Activated CD8-positive, alpha-beta memory T cell treated with anti-CD3 and anti-CD28 coated beads for 36 hours (primary cell): ENCODE measurements around the gene EZR. TPM values are rescaled to one million over a fixed set of nuclear protein-coding genes. Genes with fewer than 3 reads are reported as not detected.
"Not testable (repeated sequence)": the region's sequence is repeated elsewhere in the genome, so short reads cannot be mapped to it uniquely, and the experiment has no call there.

ENCODE experiments used
- CTCF ChIA-PET: fragments of 350-600 bp; sonication (Branson Sonifier 250); formaldehyde crosslinking; loops from one replicate; lab custom pipeline; 2021; ENCODE audit warnings: antibody characterized with exemption; lab: Charles Lee
- POLR2A ChIA-PET: fragments of 350-600 bp; sonication (Branson Sonifier 250); formaldehyde crosslinking; loops from one replicate; lab custom pipeline; 2021; ENCODE audit warnings: antibody characterized with exemption; lab: Charles Lee
- total RNA-seq, 2 experiments: library from RNA; stranded (reverse); gene quantifications; one replicate each; pipeline ENCODE4 v1.2.3, GENCODE V29; 2021

EZR gene
- total RNA-seq, 2 experiments from 2014 or later: 260 to 266 TPM

- ChIA-PET CTCF (no interaction called here), POLR2A (no interaction called here)
Measured at GRCh38 chr6:158848490-158848895, 29.3 kb upstream of the EZR start.

GRCh38 chr6:158847786-158848185 lies 28.6 kb upstream of the EZR start:
- POLR2A ChIA-PET: no interaction called here
- CTCF ChIA-PET: no interaction called here

- ChIA-PET POLR2A (no interaction called here), CTCF (no interaction called here)
Measured at GRCh38 chr6:158847012-158847529, 27.9 kb upstream of the EZR start.

DNA sequence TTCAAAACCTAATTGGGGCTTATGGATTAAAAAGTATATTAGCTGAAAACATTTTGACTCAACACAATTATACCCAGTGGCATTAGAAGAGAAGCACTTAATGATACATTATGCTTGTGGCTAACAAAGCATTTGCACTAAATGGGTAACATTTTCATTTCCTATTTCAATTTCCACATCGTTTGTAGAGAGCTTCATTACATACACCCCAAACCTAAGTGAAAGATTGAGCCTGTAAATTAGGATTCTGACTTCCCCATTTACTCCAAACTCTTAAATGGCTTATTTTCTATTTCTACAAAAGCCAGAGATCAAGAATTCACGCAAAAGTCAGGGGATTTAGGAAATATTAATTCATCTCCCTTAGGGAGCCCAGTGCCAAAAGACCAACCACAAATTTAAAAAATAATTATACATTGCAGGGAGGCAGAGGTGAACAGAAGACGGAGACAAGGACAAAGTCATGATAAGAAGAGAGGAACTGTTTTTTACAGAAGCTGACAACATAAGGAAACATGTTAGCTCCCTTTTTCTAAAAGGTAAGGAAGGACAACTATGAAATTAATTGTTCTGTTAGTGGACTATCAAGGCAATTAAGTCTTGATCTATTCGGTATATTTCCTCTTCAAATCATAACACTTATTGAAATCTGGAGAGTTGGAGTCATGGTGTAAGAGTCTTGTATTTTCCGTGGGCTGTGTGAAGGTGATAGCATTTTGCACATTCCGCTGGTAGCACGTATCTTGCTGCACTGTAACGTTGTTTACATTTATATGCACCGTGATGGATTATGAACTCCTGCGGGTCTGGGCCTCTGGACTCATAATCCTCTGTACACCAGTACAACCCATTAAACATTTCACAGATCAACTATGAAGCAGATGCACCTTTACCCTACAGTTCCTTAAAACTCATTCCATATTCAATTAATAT lies 24.8 kb upstream of the EZR start:
- CTCF ChIA-PET: no interaction called here

GRCh38 chr6:158841358-158841757 lies 22.2 kb upstream of the EZR start:
- ChIA-PET POLR2A (interaction anchor here (0.6 kb wide), 1 partner anchor 131 kb away, joined by 3 read pairs; no protein-coding TSS in a partner anchor), CTCF (no interaction called here)

More for the DNA sequence above, 24.8 kb upstream of the EZR start:
- POLR2A ChIA-PET: no interaction called here

DNA sequence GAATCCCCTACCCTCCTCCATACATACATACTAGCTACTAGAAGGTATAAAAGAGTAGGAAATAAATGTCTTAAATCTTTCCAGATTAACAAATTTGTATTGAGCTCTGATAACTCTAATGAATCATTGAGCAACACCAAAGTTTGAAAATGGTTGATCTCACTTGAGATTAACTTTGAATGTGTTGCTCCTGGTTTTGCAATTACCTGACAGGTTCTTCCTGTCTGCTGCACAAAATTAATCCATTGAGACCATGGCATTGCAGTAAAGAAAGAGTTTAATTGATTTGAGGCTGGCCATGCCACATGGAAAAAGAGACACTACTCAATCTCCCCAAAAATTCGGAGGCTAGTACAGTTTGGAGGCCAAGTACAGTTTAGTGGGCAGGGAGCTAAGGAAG lies 21.3 kb upstream of the EZR start:
- ChIA-PET POLR2A (no interaction called here), CTCF (no interaction called here)

DNA sequence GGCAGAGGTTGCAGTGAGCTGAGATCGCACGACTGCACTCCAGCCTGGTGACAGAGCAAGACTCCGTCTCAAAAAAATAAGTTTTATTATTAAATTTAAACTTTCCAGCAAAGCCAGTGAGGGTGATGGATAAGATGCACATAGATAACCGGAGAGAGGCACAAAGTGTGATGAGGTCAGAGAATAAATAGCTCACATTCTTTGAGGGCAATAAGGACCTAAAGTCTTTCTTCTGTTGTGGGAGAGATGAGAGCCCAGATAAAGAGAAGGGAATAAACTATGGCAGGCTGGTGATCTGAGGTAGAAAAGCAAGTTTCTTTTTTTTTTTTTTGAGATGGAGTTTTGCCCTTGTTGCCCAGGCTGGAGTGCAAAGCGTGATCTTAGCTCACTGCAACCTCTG lies 20.6 kb upstream of the EZR start:
- ChIA-PET POLR2A (no interaction called here), CTCF (interaction anchor here (0.7 kb wide), 1 partner anchor 826 kb away, joined by 3 read pairs; no protein-coding TSS in a partner anchor)

GRCh38 chr6:158838790-158839189 lies 19.6 kb upstream of the EZR start:
- POLR2A ChIA-PET, CTCF ChIA-PET: not testable (repeated sequence)

GRCh38 chr6:158837684-158838625 lies 18.8 kb upstream of the EZR start:
- ChIA-PET POLR2A (no interaction called here), CTCF (no interaction called here)

GRCh38 chr6:158836625-158837311 lies 17.6 kb upstream of the EZR start:
- POLR2A ChIA-PET: interaction anchor here (0.7 kb wide), 1 partner anchor 12 kb away, joined by 7 read pairs; no protein-coding TSS in a partner anchor
- CTCF ChIA-PET: no interaction called here

GRCh38 chr6:158835616-158836221 lies 16.6 kb upstream of the EZR start:
- CTCF ChIA-PET: no interaction called here
- POLR2A ChIA-PET: no interaction called here

DNA sequence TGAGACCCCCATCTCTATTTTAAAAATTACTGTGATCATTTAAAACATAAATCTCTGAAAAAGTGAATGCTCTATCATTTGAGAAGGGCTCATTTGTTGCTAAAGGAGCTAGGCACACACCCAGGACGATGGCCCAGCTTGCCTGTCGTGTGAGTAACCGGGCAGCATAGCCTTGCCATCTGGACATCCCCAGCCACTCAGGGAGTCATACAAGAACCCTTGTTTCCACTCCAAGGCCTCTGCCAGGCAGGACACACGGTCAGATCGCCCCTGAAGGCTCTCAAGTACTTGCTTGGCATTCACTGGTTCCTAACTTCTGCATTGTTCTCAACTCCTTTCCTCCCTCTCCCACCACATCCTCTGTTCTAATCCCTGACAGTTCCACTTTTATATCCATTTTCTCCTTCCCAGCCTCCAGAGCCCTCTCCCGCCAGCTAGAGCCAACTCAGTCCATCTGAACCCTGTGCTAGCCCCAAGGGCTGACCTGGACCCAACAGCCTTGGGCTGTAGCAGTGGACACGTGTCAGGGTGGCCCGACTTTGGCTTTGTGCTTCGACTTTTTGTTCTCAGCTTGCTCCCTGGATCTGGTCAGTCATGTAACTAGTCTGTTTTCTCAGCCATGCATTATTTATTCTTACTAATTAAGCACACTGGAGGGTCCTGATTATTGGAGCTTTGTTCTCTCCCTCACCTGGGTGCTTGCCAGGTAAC lies 15.7 kb upstream of the EZR start:
- CTCF ChIA-PET: interaction anchor here (1.1 kb wide), 1 partner anchor 17 kb away, joined by 4 read pairs; no protein-coding TSS in a partner anchor

DNA sequence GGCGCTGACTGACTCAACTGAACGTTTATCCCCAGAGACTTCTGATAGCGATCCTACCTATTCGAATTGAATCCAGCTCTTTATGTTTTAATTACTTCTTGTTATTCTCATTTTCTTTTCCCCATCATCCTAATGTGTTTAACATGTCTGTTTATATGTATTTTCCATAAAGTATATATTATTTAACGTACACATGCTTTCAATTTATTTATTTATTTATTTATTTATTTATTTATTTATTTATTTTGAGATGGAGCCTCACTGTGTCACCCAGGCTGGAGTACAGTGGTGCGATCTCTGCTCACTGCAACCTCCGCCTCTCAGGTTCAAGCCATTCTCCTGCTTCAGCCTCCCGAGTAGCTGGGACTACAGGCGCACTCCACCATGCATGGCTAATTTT lies 13.6 kb upstream of the EZR start:
- POLR2A ChIA-PET: interaction anchor here (1.2 kb wide), 1 partner anchor 36 kb away, joined by 3 read pairs; no protein-coding TSS in a partner anchor

More for the DNA sequence above, 15.7 kb upstream of the EZR start:
- POLR2A ChIA-PET: interaction anchor here (0.6 kb wide), 1 partner anchor 98 kb away, joined by 3 read pairs; no protein-coding TSS in a partner anchor

DNA sequence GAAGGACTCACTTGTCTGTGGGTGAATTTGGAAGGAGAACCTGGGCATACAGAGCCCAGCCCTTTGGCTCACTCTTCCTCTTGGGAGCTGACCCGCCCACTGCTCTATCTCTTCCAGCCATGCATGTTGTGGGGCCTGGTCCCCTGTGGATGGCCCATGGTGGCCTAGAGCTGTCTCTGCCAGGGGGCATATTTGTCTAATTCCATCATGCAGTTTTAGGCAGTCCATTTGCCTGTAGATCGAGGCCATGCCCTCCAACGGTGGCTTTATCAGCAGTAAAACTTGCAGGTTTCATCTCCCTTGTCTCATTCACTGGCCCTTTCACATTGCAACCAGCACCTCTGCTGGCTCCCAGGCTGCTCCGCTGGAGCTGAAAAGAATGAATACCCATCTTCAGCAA lies 12.9 kb upstream of the EZR start:
- POLR2A ChIA-PET: interaction anchor here (1.2 kb wide), 1 partner anchor 37 kb away, joined by 3 read pairs; no protein-coding TSS in a partner anchor

More for the DNA sequence above, 13.6 kb upstream of the EZR start:
- CTCF ChIA-PET: not testable (repeated sequence)

DNA sequence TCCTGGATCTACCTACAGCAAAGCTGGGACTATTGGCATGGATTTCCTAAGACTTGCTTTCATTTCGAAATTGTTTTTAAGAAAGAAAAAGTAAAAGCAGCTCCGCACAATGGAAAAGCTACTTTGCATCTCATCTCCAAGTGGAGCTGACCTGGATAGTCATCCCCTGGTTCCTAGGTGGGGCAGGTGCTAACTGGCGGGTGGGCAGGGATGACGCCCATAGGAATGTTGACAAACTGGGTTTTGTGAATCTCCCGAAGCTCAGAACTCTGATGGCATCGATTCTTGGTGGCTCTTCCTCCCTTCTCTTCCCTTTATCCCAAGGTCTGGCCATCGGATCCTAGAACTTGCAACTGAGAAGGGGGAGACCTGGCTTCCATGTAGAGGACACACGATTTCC lies 12.4 kb upstream of the EZR start:
- ChIA-PET POLR2A (interaction anchor here (1.2 kb wide), 1 partner anchor 37 kb away, joined by 3 read pairs; no protein-coding TSS in a partner anchor), CTCF (no interaction called here)

More for the DNA sequence above, 12.9 kb upstream of the EZR start:
- CTCF ChIA-PET: no interaction called here

- POLR2A ChIA-PET: no interaction called here
- CTCF ChIA-PET: no interaction called here
Measured at GRCh38 chr6:158830736-158831135, 11.6 kb upstream of the EZR start.

GRCh38 chr6:158828807-158829206 lies 9.6 kb upstream of the EZR start:
- ChIA-PET CTCF (interaction anchor here (1.0 kb wide), 1 partner anchor 9 kb away, joined by 3 read pairs; the partner anchor contains the start of gene EZR), POLR2A (no interaction called here)
